ENCODE measurements around the gene FUT8.

The FUT8 gene

DNA sequence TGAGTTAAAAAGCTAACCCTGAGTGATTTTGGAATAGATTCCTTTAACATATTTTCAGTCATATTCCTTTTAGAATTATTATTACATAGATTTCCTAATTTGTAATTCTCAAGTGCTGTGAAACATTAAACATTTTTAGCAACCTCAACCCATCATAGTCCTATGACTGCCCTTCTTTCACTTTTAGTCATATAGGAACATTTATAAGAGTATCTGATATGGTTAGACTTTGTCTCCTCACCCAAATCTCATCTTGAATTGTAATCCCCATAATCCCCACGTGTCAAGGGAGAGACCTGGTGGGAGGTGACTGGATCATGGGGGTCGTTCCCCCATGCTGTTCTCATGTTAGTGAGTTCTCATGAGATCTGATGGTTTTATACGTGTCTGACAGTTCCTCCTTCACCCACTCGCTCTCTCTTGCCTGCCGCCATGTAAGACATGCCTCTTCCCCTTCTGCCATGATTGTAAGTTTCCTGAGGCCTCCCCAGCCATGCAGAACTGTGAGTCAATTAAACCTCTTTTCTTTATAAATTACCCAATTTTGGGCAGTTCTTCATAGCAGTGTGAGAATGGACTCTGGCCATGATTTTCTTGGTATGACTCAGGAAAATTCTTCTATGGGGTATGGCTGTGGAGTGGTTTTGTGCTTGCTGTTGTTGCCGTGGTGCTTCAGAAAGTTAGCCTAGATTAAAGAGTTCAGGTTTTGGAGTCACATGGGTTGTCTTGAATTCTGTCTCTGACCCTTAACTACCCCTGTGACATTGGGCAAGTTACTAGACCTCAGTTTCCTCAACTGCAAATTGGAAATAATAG is 83.9 kb downstream of the FUT8 start:
- DNase-seq = no peak

- DNase-seq = no peak
These were observed 86.6 kb downstream of the FUT8 start for GRCh38 chr14:65499138-65499537.

DNA sequence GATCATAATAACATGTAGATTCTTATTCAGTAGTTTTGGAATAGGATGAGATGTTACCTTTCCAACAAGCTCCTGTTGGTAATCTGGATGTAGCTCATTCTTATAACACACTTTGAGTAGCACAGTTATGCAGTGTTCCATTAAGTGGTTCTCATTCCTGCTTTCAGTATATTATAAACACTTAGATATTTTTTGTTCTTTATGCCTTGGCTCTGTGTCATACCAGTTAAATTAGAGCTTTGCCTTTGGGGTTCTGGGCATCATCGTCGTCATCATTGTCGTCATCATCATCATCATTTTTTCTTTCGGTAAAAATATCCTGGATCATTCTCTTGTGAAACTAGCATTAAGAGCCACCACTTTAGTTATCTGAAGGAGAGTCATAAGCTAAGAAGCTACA is 87.5 kb downstream of the FUT8 start:
- no peak for DNase-seq

- peak; percentile 8 for DNase-seq
These were observed 88.8 kb downstream of the FUT8 start for GRCh38 chr14:65501328-65501727.

- peak; percentile 83 for DNase-seq
These were observed 90.2 kb downstream of the FUT8 start for GRCh38 chr14:65502676-65503124.

GRCh38 chr14:65503771-65504170 is 91.2 kb downstream of the FUT8 start:
- DNase-seq = no peak

DNA sequence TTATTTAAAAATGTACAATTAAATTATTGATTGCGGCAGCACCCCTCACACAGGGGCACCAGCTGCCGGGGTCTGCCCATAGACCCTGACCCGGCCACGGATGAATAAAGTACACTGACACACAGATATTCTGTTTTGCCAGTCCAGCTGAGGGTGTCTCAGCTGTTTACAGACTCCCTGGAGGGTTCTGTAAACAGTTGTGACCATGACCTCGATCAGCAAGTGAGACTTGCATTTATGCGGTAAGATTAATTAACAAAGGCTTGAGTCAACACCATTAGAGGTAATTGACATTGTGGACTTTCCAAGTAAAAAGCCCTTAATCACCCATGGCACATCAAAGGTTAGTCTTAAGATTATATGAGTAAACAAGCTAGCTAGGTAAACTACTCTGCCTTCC is 94.3 kb downstream of the FUT8 start:
- no peak for DNase-seq

- no peak for DNase-seq
These were observed 97.3 kb downstream of the FUT8 start for GRCh38 chr14:65509842-65510241.

GRCh38 chr14:65513671-65514070 is 101.1 kb downstream of the FUT8 start:
- no peak for DNase-seq

GRCh38 chr14:65517635-65518542 is 105.4 kb downstream of the FUT8 start:
- no peak for DNase-seq

DNA sequence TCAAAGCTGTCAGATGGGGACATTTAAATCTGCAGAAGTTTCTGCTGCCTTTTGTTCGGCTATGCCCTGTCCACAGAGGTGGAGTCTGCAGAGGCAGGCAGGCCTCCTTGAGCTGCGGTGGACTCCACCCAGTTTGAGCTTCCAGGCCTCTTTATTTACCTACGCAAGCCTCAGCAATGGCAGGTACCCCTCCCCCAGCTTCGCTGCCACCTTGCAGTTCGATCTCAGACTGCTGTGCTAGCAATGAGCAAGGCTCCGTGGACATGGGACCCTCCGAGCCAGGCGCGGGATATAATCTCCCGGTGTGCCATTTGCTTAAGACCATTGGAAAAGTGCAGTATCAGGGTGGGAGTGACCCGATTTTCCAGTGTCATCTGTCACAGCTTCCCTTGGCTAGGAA is 115.5 kb downstream of the FUT8 start:
- no peak for DNase-seq

DNA sequence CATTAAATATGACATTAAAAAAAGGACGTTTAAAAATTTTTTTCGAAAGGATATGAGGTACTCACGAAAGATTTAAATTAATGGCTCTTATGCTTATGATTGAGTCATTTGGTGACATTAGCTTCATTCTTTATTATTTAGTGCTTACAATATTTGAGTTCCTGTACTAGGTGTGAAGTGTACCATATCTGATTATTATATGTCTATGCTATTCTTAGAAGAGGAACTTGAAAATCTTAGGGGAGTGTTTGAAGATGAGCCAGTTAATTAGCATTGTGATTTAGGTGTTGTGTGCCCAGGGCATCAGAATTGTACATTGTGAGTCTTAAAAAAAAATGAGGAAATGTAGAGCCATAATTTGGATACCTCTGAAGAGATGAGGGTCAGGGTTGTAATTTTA is 118.6 kb downstream of the FUT8 start:
- DNase-seq = no peak

- no peak for DNase-seq
These were observed 121.3 kb downstream of the FUT8 start for GRCh38 chr14:65533736-65534404.

GRCh38 chr14:65536781-65537423 is 124.4 kb downstream of the FUT8 start:
- no peak for DNase-seq

GRCh38 chr14:65548878-65549277 is 136.3 kb downstream of the FUT8 start:
- DNase-seq = no peak

DNA sequence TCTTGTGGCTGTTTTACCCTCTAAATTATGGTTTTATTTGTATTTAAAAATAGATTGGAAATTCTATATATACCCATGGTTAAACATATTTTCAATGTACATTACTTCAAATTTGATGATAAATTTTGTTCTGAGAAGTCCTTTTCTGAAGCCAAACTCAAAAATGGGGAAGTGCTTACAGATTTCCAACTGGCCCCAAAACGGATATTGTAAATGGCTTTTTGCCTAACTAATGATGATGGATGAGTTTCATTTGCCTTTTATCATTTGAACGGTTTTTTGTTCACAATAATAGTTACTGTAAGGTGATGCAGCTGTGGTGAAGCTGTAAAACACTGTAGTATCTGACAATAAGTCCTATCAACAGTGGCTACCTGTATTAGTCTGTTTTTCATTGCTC is 136.9 kb downstream of the FUT8 start:
- no peak for DNase-seq

GRCh38 chr14:65550779-65551643 is 138.5 kb downstream of the FUT8 start:
- no peak for DNase-seq

DNA sequence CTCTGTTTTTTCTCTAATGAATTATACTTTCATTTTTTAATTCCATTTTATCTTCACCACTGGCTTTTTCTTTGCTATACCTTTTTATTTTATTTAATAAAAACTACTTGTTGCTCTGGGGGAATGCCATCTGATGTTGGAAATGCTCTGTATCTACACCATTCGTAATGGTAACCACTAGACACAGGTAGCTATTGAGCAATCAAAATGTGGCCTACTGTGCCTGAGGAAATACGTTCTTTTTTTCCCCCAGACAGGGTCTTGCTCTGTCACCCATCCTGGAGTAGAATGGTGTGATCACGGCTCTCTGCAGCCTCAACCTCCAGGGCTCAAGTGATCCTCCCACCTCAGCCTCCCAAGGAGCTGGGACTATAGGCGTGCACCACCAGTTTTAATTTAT is 140.2 kb downstream of the FUT8 start:
- DNase-seq = no peak

- no peak for DNase-seq
These were observed 142.3 kb downstream of the FUT8 start for GRCh38 chr14:65554837-65555236.

GRCh38 chr14:65555358-65555757 is 142.8 kb downstream of the FUT8 start:
- DNase-seq = no peak

DNA sequence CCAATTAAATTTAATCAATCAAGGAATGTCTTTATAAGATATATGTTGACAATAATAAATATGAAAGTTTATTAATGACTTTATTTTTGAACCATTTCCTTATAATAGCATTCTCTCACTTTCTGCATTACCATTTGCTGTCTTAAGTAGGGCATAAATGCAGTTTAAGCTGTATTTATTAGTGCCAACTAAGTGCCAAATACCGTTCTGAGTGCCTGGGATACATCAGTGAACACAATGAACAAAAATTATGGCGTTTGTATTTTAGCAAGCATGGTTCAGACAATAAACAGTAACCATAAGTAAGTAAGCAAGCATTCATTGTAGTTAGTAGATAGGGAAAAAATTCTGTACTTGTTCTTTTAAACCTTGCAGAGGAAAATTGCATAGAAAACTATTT is 145.8 kb downstream of the FUT8 start:
- no peak for DNase-seq
